Smooth muscle cell of the brain vasculature (primary cell): Measurements from ENCODE around the gene KBTBD8.

Experiments
- DNase-seq: peaks from one replicate; pipeline ENCODE4 v3.0.0-alpha.2; 2012; ENCODE audit warnings: low read depth, low spot score

KBTBD8 gene

GRCh38 chr3:66997560-66998112, 471 bp upstream of the KBTBD8 start:
- DNase-seq = no peak

GRCh38 chr3:66998904-66999235, 763 bp downstream of the KBTBD8 start:
- DNase-seq = no peak

GRCh38 chr3:67000009-67000408, 1.9 kb downstream of the KBTBD8 start:
- no peak for DNase-seq

GRCh38 chr3:67001086-67001861, 3.2 kb downstream of the KBTBD8 start:
- no peak for DNase-seq

- DNase-seq = no peak
Observed at GRCh38 chr3:67005974-67006373, 7.9 kb downstream of the KBTBD8 start.

GRCh38 chr3:67006460-67006859, 8.4 kb downstream of the KBTBD8 start:
- no peak for DNase-seq

- DNase-seq = no peak
Observed at GRCh38 chr3:67008388-67008787, 10.3 kb downstream of the KBTBD8 start.

- DNase-seq = no peak
Observed at GRCh38 chr3:67009716-67010115, 11.6 kb downstream of the KBTBD8 start.

- DNase-seq = no peak
Observed at GRCh38 chr3:67011414-67012131, 13.5 kb downstream of the KBTBD8 start.

GRCh38 chr3:67012564-67012963, 14.5 kb downstream of the KBTBD8 start:
- no peak for DNase-seq

- no peak for DNase-seq
Observed at GRCh38 chr3:67015702-67016484, 17.8 kb downstream of the KBTBD8 start.

GRCh38 chr3:67016522-67017080, 18.5 kb downstream of the KBTBD8 start:
- no peak for DNase-seq

GRCh38 chr3:67017211-67017610, 19.1 kb downstream of the KBTBD8 start:
- no peak for DNase-seq

GRCh38 chr3:67018105-67018788, 20.1 kb downstream of the KBTBD8 start:
- no peak for DNase-seq

GRCh38 chr3:67018789-67019526, 20.9 kb downstream of the KBTBD8 start:
- DNase-seq = no peak

- DNase-seq = no peak
Observed at GRCh38 chr3:67028001-67028784, 30.1 kb downstream of the KBTBD8 start.

- no peak for DNase-seq
Observed at GRCh38 chr3:67030785-67031740, 33.0 kb downstream of the KBTBD8 start.

GRCh38 chr3:67031986-67032385, 33.9 kb downstream of the KBTBD8 start:
- no peak for DNase-seq

- DNase-seq = no peak
Observed at GRCh38 chr3:67033079-67033478, 35.0 kb downstream of the KBTBD8 start.
